Measurements from ENCODE around the gene TXNL4A.

DNA sequence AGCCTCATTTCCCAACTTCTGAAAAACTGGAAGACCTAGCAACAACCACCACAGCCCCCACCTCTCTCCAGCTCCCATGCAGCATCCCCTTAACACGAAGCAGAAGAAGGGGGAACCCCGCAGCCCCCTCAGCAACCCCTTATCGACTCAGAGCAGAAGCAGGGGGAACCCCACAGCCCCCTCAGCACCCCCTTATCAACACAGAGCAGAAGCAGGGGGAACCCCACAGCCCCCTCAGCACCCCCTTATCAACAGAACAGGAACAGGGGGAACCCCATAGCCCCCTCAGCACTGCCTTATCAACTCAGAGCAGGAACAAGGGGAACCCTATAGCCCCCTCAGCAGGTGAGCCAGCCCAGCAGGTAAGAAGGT, 43.6 kb downstream of the TXNL4A start:
- no peak for TF ChIP-seq POLR2A (IDR thresholded peaks at IDR 0.05)
- TF ChIP-seq, protein P1, sequence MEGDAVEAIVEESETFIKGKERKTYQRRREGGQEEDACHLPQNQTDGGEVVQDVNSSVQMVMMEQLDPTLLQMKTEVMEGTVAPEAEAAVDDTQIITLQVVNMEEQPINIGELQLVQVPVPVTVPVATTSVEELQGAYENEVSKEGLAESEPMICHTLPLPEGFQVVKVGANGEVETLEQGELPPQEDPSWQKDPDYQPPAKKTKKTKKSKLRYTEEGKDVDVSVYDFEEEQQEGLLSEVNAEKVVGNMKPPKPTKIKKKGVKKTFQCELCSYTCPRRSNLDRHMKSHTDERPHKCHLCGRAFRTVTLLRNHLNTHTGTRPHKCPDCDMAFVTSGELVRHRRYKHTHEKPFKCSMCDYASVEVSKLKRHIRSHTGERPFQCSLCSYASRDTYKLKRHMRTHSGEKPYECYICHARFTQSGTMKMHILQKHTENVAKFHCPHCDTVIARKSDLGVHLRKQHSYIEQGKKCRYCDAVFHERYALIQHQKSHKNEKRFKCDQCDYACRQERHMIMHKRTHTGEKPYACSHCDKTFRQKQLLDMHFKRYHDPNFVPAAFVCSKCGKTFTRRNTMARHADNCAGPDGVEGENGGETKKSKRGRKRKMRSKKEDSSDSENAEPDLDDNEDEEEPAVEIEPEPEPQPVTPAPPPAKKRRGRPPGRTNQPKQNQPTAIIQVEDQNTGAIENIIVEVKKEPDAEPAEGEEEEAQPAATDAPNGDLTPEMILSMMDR (IDR thresholded peaks at IDR 0.05) = no peak

Data from esophagus squamous epithelium (tissue), 4 donors.